Pancreas (tissue), 10 donors: ENCODE results near the gene MTRFR. TPM values are rescaled to one million over a fixed set of nuclear protein-coding genes. Genes with fewer than 3 reads are reported as not detected.

Source experiments
- ATAC-seq, 4 donors: fragments of 200-7000 bp; cut with Tn5 transposase; one replicate each; pipeline versions ENCODE4 v1.8.0 to v1.9.1; 2020; ENCODE audit warnings: mild to moderate bottlenecking in 4 of 4, moderate library complexity in 4 of 4
- DNase-seq, 6 donors: peaks; one replicate each; pipeline ENCODE4 v3.0.0-alpha.2; 2020
- FAIRE-seq: peaks from 2 replicates; lab custom pipeline; 2012; peaks lifted over from hg19 to GRCh38; lab: Jason Lieb, UNC
- H3K27ac ChIP-seq, 4 donors: fragments of 200-600 bp; sonication (generic); 1 replicate in 3 of 4; 2 replicates in 1 of 4; pipeline versions ENCODE4 v1.5.0 to v1.8.0; 2020
- H3K27me3 ChIP-seq, 4 donors: fragments of 200-600 bp; one replicate each; pipeline ENCODE4 v1.8.0; 2021
- H3K36me3 ChIP-seq, 3 donors: fragments of 200-600 bp; sonication (generic) in 1 of 3; one replicate each; pipeline versions ENCODE4 v1.5.0 to v1.8.0; 2020 to 2021
- H3K4me1 ChIP-seq, 3 donors: fragments of 200-600 bp; one replicate each; pipeline ENCODE4 v1.8.0; 2021
- H3K4me3 ChIP-seq, 4 donors: fragments of 200-600 bp; sonication (generic) in 2 of 4; one replicate each; pipeline versions ENCODE4 v1.5.0 to v1.8.0; 2020 to 2021
- H3K9me3 ChIP-seq, 4 donors: fragments of 200-600 bp; one replicate each; pipeline ENCODE4 v1.8.0; 2021
- CTCF ChIP-seq, 4 donors: fragments of 200-600 bp; sonication (generic) in 3 of 4; IDR thresholded peaks; one replicate each; pipeline versions ENCODE4 v1.5.0 to v1.8.0; 2021; ENCODE audit warnings: antibody characterized with exemption in 4 of 4
- WGBS, 2 donors: extraction: QIAGEN DNeasy Blood & Tissue Kit; methylation state at CpG; one replicate each; pipeline ENCODE4 v1.1.7; 2013; 5-methylcytosine and 5-hydroxymethylcytosine counted together
- intact Hi-C, 3 donors: fragments of 100-400 bp; cut with DNase I; formaldehyde crosslinking; loops; one replicate each; pipeline versions ENCODE4 v1.11.1 to v1.14.2; 2022
- polyA plus RNA-seq, 2 donors: library from polyadenylated mRNA; stranded (reverse); fragments of 200-250 nt; gene quantifications; one replicate each; pipeline ENCODE4 v1.2.3, GENCODE V29; 2013
- total RNA-seq, 6 donors: library from RNA; stranded (reverse); fragmentation: NEBNext Ultra II Directional in 4 of 6; extraction: Animal tissue kit (Norgen Biotek cat#: 25700) in 4 of 6; gene quantifications; one replicate each; pipeline versions ENCODE4 v1.2.1 to v1.2.4, GENCODE V29; 2021 to 2023
- donor health status: healthy with polysubstance abuse.
- donor health status: DM: no; HTN: no; CAD: no; lungs with moderate emphysema.
- donor health status: DM: no; HTN: no; CAD: no.
- donor health status: control.
- donor health status: control.
- donor health status: Bipolar disorder and iron deficiency.
- donor health status: DM: yes; HTN: yes; CAD: no.
- donor health status: DM: no; HTN: no; CAD: no.
- donor health status: DM: no; HTN: no; CAD: no.
- donor health status: DM: yes; HTN: yes; CAD: no.

Gene MTRFR
- total and polyA plus RNA-seq, 8 donors, result 2.9 to 8.4 (median 4.4) TPM

GRCh38 chr12:123238330-123238682 is 5.1 kb downstream of the MTRFR start:
- FAIRE-seq, result no peak
- H3K27ac ChIP-seq, result no peak overlapping the region

GRCh38 chr12:123238961-123239360 is 5.7 kb downstream of the MTRFR start:
- intact Hi-C loops, result loop anchor here in 2 of 3 donors (5.0 to 10.0 kb wide), 5 partner anchors 197 to 374 kb away; partner anchors contain the start of genes ARL6IP4 (in 1 of the 2) and OGFOD2 (in 1 of the 2)
- no peak for TF ChIP-seq CTCF (IDR thresholded peaks at IDR 0.05)
- H3K27ac ChIP-seq, result no peak overlapping the region
- ATAC-seq (no peak), FAIRE-seq (no peak), DNase-seq (no peak)
- no peaks in the 10 kb centered on the region for H3K9me3 ChIP-seq
- 79 to 83% methylated on average over 6 of the region's 6 CpGs for WGBS, 2 donors
- H3K27me3 ChIP-seq, result no peaks in the 10 kb centered on the region
- H3K4me1 ChIP-seq, result peaks cover 3 to 11% (median 6%) of the 10 kb centered on the region in 3 donors
- no peaks in the 10 kb centered on the region for H3K36me3 ChIP-seq
- no peak overlapping the region for H3K4me3 ChIP-seq

More at GRCh38 chr12:123238330-123238682, 5.1 kb downstream of the MTRFR start:
- 48 to 55% methylated on average over 2 of the region's 2 CpGs for WGBS, 2 donors
- DNase-seq (no peak), ATAC-seq (no peak)
- Histone ChIP-seq H3K36me3 (no peaks in the 10 kb centered on the region), H3K27me3 (no peaks in the 10 kb centered on the region), H3K9me3 (no peaks in the 10 kb centered on the region), H3K4me3 (no peak overlapping the region), H3K4me1 (peaks cover 3 to 11% (median 6%) of the 10 kb centered on the region in 3 donors)
- TF ChIP-seq CTCF (IDR thresholded peaks at IDR 0.05), result no peak
- intact Hi-C loops, result loop anchor here in 2 of 3 donors (5.0 to 10.0 kb wide), 5 partner anchors 196 to 374 kb away; partner anchors contain the start of genes ARL6IP4 (in 1 of the 2) and OGFOD2 (in 1 of the 2)

DNA sequence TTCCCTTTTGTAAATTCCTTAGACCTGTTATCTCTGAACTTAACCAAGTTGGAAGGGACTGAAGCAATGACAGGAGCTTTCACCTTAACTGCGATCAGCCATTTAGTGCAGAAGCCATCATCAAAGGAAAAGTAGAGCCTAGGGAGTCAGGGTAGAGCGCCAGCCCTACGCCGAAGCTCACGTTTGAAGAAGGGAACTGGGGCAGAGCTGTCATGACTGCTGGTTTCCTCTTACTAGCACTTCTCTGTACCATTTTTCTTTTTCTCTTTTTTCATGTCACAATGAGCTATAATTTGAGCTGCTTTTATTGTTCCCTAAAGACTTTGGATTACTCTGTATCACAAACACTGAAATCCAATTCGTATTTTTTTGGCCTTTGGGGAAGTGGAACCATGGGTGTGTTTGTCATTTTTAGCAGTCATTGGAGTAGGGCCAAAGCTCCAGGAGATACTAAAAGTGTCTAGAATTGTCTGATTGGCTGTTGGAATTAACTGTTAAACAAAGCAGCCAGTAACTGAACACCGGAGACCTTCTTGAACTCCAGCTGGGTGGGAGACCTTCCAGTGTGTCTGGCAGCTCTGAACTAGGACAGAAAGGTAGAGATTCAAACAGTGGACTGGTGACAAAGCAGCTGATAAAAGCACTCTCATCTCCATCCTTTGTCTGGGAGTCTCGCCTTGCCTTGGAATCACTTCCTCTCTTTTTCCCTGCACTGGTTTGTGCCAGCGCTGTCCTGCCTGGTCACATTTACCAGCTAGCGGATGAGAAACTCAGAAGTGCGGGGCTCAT is 9.1 kb downstream of the MTRFR start:
- H3K9me3 ChIP-seq, result no peaks in the 10 kb centered on the region
- FAIRE-seq (no peak), DNase-seq (no peak), ATAC-seq (no peak)
- no peaks in the 10 kb centered on the region for H3K36me3 ChIP-seq
- H3K27ac ChIP-seq, result no peak overlapping the region
- H3K27me3 ChIP-seq, result no peaks in the 10 kb centered on the region
- H3K4me3 ChIP-seq, result no peak overlapping the region
- no peak for TF ChIP-seq CTCF (IDR thresholded peaks at IDR 0.05)
- 62 to 66% methylated on average over 11 of the region's 11 CpGs for WGBS, 2 donors
- intact Hi-C loops, result no loop called here
- no peaks in the 10 kb centered on the region for H3K4me1 ChIP-seq

DNA sequence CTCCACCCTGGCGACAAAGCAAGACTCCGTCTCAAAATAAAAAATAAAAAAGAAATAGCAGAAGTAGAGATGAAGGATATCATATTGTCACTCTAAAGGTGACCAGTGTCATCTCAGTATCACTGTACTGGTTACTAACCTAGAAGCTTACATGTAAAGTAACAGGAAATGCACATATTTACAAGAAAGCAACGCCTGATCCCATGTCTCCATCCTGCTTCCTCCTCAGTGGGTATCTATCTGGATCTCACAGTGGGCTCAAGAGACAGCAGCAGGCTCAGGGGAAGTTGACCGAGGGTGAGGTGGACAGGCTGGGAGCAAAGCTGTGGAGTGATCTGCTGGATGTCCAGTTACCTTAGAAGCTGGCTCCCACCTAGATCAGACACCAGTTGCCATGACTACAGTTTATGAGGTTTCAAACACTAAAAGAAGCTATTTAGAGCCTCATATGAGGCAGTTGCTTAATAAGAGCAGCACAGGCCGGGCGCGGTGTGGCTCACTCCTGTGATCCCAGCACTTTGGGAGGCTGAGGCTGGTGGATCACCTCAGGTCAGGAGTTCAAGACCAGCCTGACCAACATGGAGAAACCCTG is 10.5 kb downstream of the MTRFR start:
- Histone ChIP-seq H3K4me3 (no peak overlapping the region), H3K27ac (no peak overlapping the region), H3K4me1 (no peaks in the 10 kb centered on the region), H3K27me3 (no peaks in the 10 kb centered on the region), H3K36me3 (no peaks in the 10 kb centered on the region), H3K9me3 (no peaks in the 10 kb centered on the region)
- WGBS, 2 donors, result 77 to 78% methylated on average over 7 of the region's 7 CpGs
- DNase-seq, result no peak
- TF ChIP-seq CTCF (IDR thresholded peaks at IDR 0.05), result no peak
- FAIRE-seq, result no peak
- intact Hi-C loops, result no loop called here
- ATAC-seq, result no peak
